ENCODE results near the gene CGN. TPM values are rescaled to one million over a fixed set of nuclear protein-coding genes. Genes with fewer than 3 reads are reported as not detected.

The CGN gene
- total RNA-seq, 1 experiment from 2014 or later, result 30.9 TPM

DNA sequence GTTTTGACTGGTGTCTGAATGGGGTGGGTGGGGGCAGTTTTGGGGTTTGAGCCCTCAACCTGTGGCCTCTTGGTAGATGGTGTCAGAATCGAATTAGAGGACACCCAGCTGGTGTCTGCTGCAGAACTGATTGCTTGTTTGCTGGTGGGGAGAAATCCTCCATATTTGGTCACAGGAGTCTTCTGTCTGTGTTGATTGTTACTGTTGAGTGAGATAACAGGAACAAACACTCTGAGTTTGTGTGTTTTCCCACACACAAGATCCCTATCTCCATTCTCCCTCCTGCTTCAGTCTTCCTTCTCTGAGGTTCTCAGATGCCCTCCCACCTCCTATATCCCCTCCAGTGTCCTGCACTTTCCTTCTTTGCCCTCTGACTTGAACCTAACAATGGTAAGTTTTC, 19.1 kb upstream of the CGN start:
- Histone ChIP-seq H2BK5ac (ENCODE audit: insufficient read length, low read length) (no peak overlapping the region), H3K14ac (ENCODE audit: insufficient read depth, low read length) (no peak overlapping the region), H3K79me1 (ENCODE audit: insufficient read depth, low read depth, low read length, poor library complexity, severe bottlenecking) (no peaks in the 10 kb centered on the region), H3K18ac (ENCODE audit: insufficient read length, low read depth, low read length) (no peak overlapping the region), H3K23me2 (ENCODE audit: insufficient read length, low read depth, low read length, poor library complexity, severe bottlenecking) (no peaks in the 10 kb centered on the region), H3T11ph (ENCODE audit: low read length) (no peak overlapping the region), H2BK12ac (ENCODE audit: insufficient read length, low read depth, low read length) (no peak overlapping the region), H3K9me3 (ENCODE audit: control insufficient read depth, low read depth, low read length) (no peaks in the 10 kb centered on the region), H3K27me3 (ENCODE audit: insufficient read depth, low read length) (no peaks in the 10 kb centered on the region), H2BK20ac (ENCODE audit: low read depth, low read length, poor library complexity, severe bottlenecking) (no peak overlapping the region), H3K23ac (ENCODE audit: insufficient read length, low read depth, low read length) (no peak overlapping the region), H3K9ac (ENCODE audit: extremely low read depth, insufficient read length, low read length) (no peak overlapping the region), H3K56ac (ENCODE audit: insufficient read length, low read depth, low read length) (no peak overlapping the region), H3K4me1 (ENCODE audit: insufficient read depth, low read length) (no peaks in the 10 kb centered on the region), H3K27ac (ENCODE audit: insufficient read length, low read depth, low read length) (no peak overlapping the region), H4K5ac (ENCODE audit: insufficient read length, low read depth, low read length) (no peak overlapping the region), H4K91ac (ENCODE audit: insufficient read length, low read depth, low read length) (no peak overlapping the region), H3K4me2 (ENCODE audit: insufficient read depth, insufficient read length, low read length) (no peak overlapping the region), H2AFZ (ENCODE audit: low read length) (no peak overlapping the region), H3K4ac (ENCODE audit: low read depth, low read length) (no peak overlapping the region), H2BK120ac (ENCODE audit: low read depth, low read length, poor library complexity, severe bottlenecking) (no peak overlapping the region), H2BK15ac (ENCODE audit: low read depth, low read length) (no peak overlapping the region), H3K79me2 (ENCODE audit: insufficient read depth, low read length) (no peaks in the 10 kb centered on the region), H2AK5ac (ENCODE audit: insufficient read length, low read length) (no peak overlapping the region), H4K20me1 (ENCODE audit: control insufficient read depth, insufficient read depth, insufficient read length) (no peaks in the 10 kb centered on the region), H4K8ac (replicated peaks; ENCODE audit: insufficient read length, low read depth, low read length) (no peak overlapping the region)
- H3K4me1 Mint-ChIP-seq, result peaks cover 4 to 6% of the 10 kb centered on the region in 2 experiments; a peak in 3 of 4 replicates
- no peak overlapping the region for H3K4me3 Mint-ChIP-seq
- TF ChIP-seq, protein P1, sequence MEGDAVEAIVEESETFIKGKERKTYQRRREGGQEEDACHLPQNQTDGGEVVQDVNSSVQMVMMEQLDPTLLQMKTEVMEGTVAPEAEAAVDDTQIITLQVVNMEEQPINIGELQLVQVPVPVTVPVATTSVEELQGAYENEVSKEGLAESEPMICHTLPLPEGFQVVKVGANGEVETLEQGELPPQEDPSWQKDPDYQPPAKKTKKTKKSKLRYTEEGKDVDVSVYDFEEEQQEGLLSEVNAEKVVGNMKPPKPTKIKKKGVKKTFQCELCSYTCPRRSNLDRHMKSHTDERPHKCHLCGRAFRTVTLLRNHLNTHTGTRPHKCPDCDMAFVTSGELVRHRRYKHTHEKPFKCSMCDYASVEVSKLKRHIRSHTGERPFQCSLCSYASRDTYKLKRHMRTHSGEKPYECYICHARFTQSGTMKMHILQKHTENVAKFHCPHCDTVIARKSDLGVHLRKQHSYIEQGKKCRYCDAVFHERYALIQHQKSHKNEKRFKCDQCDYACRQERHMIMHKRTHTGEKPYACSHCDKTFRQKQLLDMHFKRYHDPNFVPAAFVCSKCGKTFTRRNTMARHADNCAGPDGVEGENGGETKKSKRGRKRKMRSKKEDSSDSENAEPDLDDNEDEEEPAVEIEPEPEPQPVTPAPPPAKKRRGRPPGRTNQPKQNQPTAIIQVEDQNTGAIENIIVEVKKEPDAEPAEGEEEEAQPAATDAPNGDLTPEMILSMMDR (conservative IDR thresholded peaks at IDR 0.05), result no peak
- H3K36me3 Mint-ChIP-seq (ENCODE audit: insufficient read depth in 1 of 3, low read depth in 3 of 3), result no peaks in the 10 kb centered on the region
- H3K27me3 Mint-ChIP-seq (ENCODE audit: low read depth), result peaks cover 3% of the 10 kb centered on the region
- no peak overlapping the region; a peak in 1 of 7 replicates for H3K27ac Mint-ChIP-seq
- no peaks in the 10 kb centered on the region; a peak in 1 of 5 replicates for H3K9me3 Mint-ChIP-seq
- WGBS (ENCODE audit: extremely low coverage, insufficient read length, low lambda C conversion rate), result no CpG with 5 or more reads among the region's 1 CpG
- no peak for DNase-seq
